Measurements from ENCODE around the gene WDR45.

WDR45 gene

DNA sequence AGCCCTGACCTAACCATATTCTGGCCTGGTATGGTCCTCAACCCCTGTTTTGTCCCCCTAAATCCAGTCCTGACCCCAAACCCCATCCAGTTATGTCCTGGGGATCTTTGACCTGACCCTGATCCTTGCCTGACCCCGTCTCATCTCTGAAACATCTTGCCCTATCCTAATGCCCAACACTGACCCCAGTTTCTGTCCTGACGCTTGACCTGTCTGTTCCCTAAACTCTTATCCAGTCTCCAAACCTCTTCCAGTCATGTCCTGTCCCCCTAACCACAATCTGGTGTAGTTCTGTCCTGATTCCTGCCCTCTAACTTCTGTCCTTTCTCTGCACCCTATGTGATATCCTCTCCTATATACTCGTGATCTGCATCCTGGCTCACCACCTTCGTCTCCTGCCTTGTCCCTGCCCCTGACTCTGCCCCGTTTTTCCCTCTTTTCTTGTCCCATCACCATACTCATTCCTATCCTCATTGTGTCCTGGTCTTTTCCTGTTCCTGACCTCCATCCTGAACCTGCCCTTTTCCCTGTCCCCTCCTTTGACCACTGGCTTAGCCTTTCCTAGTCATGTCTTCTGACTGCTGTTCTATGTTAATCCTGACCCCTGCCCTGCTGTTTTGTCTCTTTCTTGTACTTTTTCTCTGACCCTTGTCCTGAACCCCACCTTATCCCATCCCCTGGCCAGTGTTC is 25.5 kb downstream of the WDR45 start:
- Histone ChIP-seq H3K27ac (peak overlapping the region; percentile 73 to 87 (median 79); a peak in 20 of 22 replicates), H3K4me3 (peak overlapping the region; percentile 55 to 74 (median 66)), H4K20me1 (peaks cover 0 to 14% (median 0%) of the 10 kb centered on the region in 11 experiments; a peak in 3 of 22 replicates), H3K36me3 (peaks cover 0 to 4% (median 0%) of the 10 kb centered on the region in 11 experiments; a peak in 1 of 22 replicates), H3K4me2 (peak overlapping the region; percentile 62 to 85 (median 74)), H3K9me3 (replicated peaks in 1 of 11) (peaks cover 0 to 15% (median 0%) of the 10 kb centered on the region in 11 experiments; a peak in 3 of 22 replicates), H3K27me3 (peaks cover 21 to 96% (median 77%) of the 10 kb centered on the region in 11 experiments), H3K9ac (peak overlapping the region; percentile 78 to 89 (median 83); a peak in 21 of 22 replicates), H3K4me1 (peaks cover 10 to 21% (median 15%) of the 10 kb centered on the region in 10 experiments; a peak in 17 of 20 replicates)
- no peak for TF ChIP-seq Cebpa-rat (IDR thresholded peaks at IDR 0.05)

DNA sequence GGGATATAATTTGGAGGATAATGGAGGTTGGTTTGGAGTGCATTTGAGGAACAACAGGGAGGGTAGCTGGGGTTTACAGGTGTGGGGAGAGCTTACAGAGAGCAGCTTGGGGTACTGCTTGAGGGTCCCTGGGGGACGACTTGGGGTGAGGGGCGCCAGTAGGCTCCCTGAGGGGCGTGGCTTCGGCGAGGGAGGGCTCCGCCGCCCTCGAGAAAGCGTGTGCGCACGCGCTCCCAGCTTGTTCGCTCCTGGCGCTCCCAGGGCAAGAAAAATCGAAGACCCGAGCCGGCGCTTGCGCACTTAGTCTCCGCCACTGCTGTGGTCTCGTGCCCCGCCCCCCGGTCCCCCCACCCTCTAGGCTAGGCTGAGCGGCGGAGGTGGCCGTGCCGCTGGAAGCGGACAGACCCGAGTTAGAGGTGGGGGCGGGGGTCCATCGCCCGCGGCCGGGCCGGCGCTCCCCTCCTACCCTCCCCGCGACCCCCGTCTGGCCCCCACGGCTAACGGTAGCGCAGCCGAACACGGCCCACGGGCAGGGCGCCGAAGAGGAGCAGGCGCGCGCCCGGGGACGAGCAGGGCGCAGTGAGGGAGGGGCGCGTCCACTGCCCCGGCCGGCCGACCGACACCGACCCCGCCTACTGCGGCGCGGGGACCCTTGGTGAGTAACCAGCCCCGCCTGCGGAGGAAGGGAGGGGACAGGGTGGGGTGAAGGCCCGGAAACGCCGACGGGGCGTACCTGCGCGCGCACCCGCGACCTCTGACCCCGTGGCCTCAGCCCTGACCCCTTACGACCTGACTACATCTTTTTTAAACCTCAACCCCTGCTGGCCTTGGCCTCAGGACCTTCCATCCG is 26.2 kb downstream of the WDR45 start:
- peaks cover 0 to 4% (median 0%) of the 10 kb centered on the region in 11 experiments; a peak in 1 of 22 replicates for H3K36me3 ChIP-seq
- H3K9me3 ChIP-seq (replicated peaks in 1 of 11): peaks cover 0 to 15% (median 0%) of the 10 kb centered on the region in 11 experiments; a peak in 3 of 22 replicates
- peaks cover 0 to 14% (median 0%) of the 10 kb centered on the region in 11 experiments; a peak in 3 of 22 replicates for H4K20me1 ChIP-seq
- H3K27ac ChIP-seq: peak overlapping the region; percentile 73 to 87 (median 79)
- TF ChIP-seq Cebpa-rat (IDR thresholded peaks at IDR 0.05): no peak
- peaks cover 10 to 21% (median 15%) of the 10 kb centered on the region in 10 experiments; a peak in 17 of 20 replicates for H3K4me1 ChIP-seq
- H3K4me3 ChIP-seq: peak overlapping the region; percentile 55 to 74 (median 66)
- peaks cover 28 to 98% (median 80%) of the 10 kb centered on the region in 11 experiments for H3K27me3 ChIP-seq
- H3K9ac ChIP-seq: peak overlapping the region; percentile 78 to 89 (median 83)
- peak overlapping the region; percentile 62 to 85 (median 74) for H3K4me2 ChIP-seq

DNA sequence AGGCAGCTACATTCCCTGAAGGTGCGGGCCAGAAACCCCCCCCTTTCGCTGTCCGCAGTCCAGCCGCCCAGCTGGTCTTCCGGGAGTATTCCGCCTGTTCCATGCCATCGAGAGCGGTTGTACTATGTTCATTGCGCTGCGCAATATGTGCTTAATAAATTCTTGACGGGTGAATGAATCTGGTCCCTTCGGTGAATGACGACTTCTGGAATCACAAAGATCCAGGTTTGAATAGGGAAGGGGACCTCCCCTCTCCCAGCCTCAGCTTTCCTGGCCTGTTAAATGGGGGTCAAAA is 35.8 kb downstream of the WDR45 start:
- TF ChIP-seq Cebpa-rat (IDR thresholded peaks at IDR 0.05): no peak
- peak overlapping the region in 2 of 10 experiments; percentile 15 to 26; a peak in 1 of 20 replicates for H3K4me3 ChIP-seq
- peak overlapping the region in 9 of 11 experiments; percentile 32 to 57 (median 47); a peak in 14 of 22 replicates for H3K4me2 ChIP-seq
- peak overlapping the region in 10 of 11 experiments; percentile 33 to 68 (median 54); a peak in 15 of 22 replicates for H3K9ac ChIP-seq
- peaks cover 3 to 8% (median 6%) of the 10 kb centered on the region in 11 experiments; a peak in 20 of 22 replicates for H3K36me3 ChIP-seq
- H3K27me3 ChIP-seq: peaks cover 1 to 39% (median 27%) of the 10 kb centered on the region in 11 experiments; a peak in 16 of 22 replicates
- peaks cover 0 to 5% (median 0%) of the 10 kb centered on the region in 11 experiments; a peak in 4 of 22 replicates for H4K20me1 ChIP-seq
- peak overlapping the region in 8 of 11 experiments; percentile 12 to 59 (median 42); a peak in 10 of 22 replicates for H3K27ac ChIP-seq
- H3K9me3 ChIP-seq (replicated peaks in 1 of 11): peaks cover 0 to 23% (median 2%) of the 10 kb centered on the region in 11 experiments; a peak in 7 of 22 replicates
- peaks cover 30 to 36% (median 33%) of the 10 kb centered on the region in 10 experiments for H3K4me1 ChIP-seq

DNA sequence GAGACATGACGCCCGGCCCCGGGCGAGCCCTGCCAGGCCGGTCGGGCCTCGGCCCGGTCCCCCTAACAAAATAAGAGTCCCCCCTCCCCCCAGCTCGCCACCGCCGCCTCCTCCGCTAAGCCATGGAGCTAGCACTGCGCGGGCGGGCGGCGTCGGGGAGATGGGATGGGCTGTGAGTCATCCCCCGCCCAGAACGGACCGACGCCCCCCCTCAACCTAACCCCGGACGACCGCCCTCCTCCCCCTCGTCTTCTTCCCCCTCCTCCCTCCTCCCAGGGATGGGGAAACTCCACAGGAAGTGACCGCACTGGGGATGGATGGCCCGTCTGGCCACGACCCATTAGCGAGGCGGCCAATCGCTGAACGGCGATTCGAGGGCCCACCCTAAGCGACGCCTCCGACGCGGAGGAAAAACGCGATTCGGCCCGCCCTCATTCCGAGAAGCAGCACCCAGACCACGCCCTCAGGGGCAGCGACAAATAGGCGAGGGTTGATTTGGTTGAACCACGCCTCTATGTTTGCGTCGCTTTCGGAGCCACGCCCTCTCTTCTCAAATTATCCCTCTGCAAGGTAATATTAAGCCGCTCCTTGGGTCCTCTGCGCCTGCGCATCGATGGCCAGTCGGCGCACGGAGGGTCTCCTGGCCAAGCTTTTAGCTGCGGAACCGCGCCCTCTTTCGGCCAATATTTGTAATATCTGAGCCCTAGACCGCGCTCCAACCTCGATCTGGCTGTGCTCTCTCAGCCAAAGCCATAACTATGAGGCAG is 36.3 kb downstream of the WDR45 start, which contains the start of gene TFE3:
TSS of gene TFE3 (minus strand) at position 138 of the 767 bp plus-strand sequence. CDS start at position 7, 131 bp downstream.
- Histone ChIP-seq H4K20me1 (peaks cover 0 to 7% (median 0%) of the 10 kb centered on the region in 11 experiments; a peak in 4 of 22 replicates), H3K36me3 (peaks cover 7 to 13% (median 11%) of the 10 kb centered on the region in 11 experiments; a peak in 21 of 22 replicates), H3K4me1 (peaks cover 35 to 42% (median 38%) of the 10 kb centered on the region in 10 experiments), H3K4me3 (peak within 1 kb of the TSS; percentile 74 to 89 (median 82)), H3K4me2 (peak within 1 kb of the TSS; percentile 71 to 91 (median 86)), H3K9ac (peak within 1 kb of the TSS; percentile 89 to 98 (median 94)), H3K9me3 (replicated peaks in 1 of 11) (peaks cover 0 to 23% (median 2%) of the 10 kb centered on the region in 11 experiments; a peak in 7 of 22 replicates), H3K27ac (peak within 1 kb of the TSS; percentile 89 to 99 (median 94)), H3K27me3 (peaks cover 0 to 34% (median 22%) of the 10 kb centered on the region in 11 experiments; a peak in 15 of 22 replicates)
- no peak for TF ChIP-seq Cebpa-rat (IDR thresholded peaks at IDR 0.05)

DNA sequence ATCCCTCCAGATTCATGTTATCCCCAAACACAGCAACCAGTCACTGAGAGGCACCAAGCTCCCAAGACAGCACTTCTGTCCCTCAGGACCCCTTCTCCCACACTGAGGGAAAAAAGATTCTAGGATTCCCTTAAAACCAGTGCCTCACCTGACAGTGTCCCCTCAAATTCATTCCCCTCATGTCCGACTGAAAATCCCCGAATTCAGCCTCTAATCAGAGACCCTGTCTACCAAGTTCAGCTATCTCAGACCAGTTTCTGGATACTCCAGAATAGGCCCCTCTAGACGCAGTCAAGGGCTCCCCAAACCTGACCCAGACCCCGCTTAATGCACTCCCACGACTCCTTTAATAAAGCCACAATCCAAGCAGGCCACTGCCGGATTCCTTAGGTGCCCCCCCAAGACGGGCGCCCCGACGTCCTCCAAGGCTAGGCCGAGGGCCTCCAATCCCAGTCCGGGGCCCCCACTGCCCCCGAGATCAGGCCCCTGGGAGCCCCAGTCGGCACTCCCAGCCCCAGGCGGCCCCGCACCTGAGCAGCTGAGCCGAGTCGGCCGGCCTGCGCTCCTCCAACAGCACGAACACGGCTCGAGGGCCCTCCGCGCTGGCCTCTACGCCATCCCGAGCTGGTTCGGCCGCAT is 37.0 kb downstream of the WDR45 start:
- H3K27me3 ChIP-seq: peaks cover 0 to 31% (median 17%) of the 10 kb centered on the region in 11 experiments; a peak in 12 of 22 replicates
- no peak for TF ChIP-seq Cebpa-rat (IDR thresholded peaks at IDR 0.05)
- H3K36me3 ChIP-seq: peaks cover 14 to 20% (median 18%) of the 10 kb centered on the region in 11 experiments
- peak overlapping the region; percentile 74 to 89 (median 82) for H3K4me3 ChIP-seq
- H3K4me2 ChIP-seq: peak overlapping the region; percentile 71 to 91 (median 86)
- H3K27ac ChIP-seq: peak overlapping the region; percentile 89 to 99 (median 94)
- peak overlapping the region; percentile 89 to 98 (median 94) for H3K9ac ChIP-seq
- H4K20me1 ChIP-seq: peaks cover 0 to 12% (median 0%) of the 10 kb centered on the region in 11 experiments; a peak in 4 of 22 replicates
- peaks cover 0 to 23% (median 2%) of the 10 kb centered on the region in 11 experiments; a peak in 7 of 22 replicates for H3K9me3 ChIP-seq (replicated peaks in 1 of 11)
- H3K4me1 ChIP-seq: peaks cover 39 to 49% (median 42%) of the 10 kb centered on the region in 10 experiments

DNA sequence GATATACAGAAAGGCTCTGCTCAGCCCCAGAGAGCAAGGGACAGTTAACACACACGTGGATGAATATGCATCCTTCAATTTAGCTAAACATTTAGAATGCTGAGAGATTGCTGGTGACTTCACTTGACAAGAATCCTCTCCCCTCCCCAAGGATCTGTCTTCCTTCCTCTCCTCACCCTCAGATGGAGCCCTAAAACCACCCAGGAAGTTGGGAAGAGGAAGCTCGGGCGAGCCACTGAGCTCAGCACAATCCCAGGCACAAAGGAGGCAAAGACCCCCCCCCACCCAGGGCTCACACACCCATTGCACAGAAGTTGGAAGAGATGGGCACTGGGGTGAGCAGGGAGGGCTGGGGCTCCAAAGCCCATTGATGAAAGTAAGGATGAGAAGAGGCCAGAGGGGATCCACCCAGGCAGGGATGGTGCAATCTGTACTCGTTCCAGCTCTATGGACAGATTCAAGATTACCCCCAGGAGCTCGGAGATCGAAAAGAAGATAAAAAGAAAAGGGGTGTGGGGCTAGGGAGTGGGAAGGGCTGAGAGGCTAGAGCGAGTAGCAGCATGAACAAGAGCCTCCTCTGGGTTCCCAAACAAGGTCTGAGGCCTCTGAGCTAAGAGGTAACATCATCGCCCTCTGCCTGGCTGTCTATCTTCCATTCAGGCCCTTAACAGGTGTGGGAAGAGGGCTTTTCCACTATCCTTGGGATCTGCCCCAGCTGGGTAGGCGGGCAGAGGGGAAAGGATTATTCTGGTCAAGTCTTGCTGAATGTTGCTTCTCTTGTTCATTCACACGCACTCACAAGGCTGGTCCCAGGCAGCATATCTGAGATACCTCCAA is 37.7 kb downstream of the WDR45 start:
- Histone ChIP-seq H3K36me3 (peaks cover 22 to 27% (median 25%) of the 10 kb centered on the region in 11 experiments), H3K9me3 (replicated peaks in 1 of 11) (peaks cover 0 to 23% (median 2%) of the 10 kb centered on the region in 11 experiments; a peak in 7 of 22 replicates)

More for the DNA sequence above, 37.7 kb downstream of the WDR45 start:
- peak in 1 of 11 experiments; percentile 16; a peak in 1 of 22 replicates for TF ChIP-seq Cebpa-rat (IDR thresholded peaks at IDR 0.05)
- peak overlapping the region; percentile 71 to 91 (median 86) for H3K4me2 ChIP-seq
- peak overlapping the region; percentile 74 to 89 (median 82) for H3K4me3 ChIP-seq
- H3K27me3 ChIP-seq: peaks cover 0 to 30% (median 17%) of the 10 kb centered on the region in 11 experiments; a peak in 12 of 22 replicates
- peaks cover 0 to 12% (median 0%) of the 10 kb centered on the region in 11 experiments; a peak in 3 of 22 replicates for H4K20me1 ChIP-seq
- peak overlapping the region; percentile 89 to 99 (median 94) for H3K27ac ChIP-seq
- H3K4me1 ChIP-seq: peaks cover 39 to 49% (median 42%) of the 10 kb centered on the region in 10 experiments
- peak overlapping the region; percentile 89 to 98 (median 94) for H3K9ac ChIP-seq
